Activated CD8-positive, alpha-beta memory T cell treated with anti-CD3 and anti-CD28 coated beads, Interleukin-2, amount 50 U/mL, for 1 hour (primary cell): ENCODE measurements around the gene STXBP2.

ENCODE experiments used
- DNase-seq: peaks from one replicate; pipeline ENCODE4 v3.0.0-alpha.2; 2020; ENCODE audit errors: extremely low read depth

STXBP2 gene

GRCh38 chr19:7679771-7680605 lies 43.1 kb downstream of the STXBP2 start:
- no peak for DNase-seq

DNA sequence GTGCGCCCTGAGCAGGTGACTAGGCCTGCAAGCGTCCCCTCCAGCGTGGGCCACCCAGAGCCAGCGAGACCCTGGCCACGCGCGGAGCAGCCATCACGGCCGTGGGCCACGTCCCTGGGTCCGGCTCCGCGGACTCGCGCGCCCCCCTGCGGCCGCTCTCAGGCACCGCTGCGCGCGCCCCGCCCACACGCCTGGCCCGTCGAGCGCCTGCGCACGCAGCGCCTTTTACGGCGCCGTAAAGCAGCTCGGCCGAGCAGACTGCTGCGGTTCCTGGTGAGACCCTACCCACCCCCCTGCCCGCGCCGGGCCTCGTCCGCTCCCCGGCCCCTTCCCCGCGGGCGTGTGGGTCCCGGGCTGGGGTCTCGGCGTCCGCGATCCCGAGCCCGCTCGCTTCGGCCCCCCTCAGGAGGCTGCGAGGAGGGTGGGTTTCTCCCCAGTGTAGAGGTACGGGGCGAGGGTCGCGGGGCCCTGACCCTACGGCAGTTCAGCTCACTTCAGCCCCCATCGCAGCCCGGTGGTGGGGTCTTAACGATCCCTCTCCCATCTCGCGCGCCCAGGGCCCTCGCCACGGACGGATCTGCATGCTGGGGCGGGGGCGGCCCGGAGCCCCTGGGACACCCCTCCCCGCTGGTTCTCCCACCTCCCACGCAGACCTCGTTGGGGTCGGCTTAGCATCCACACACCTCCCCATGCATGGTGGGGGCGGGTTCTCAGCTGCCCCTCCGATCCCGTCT lies 43.9 kb downstream of the STXBP2 start, which contains the start of gene TRAPPC5:
Gene TRAPPC5, plus strand, starts transcription at position 228 of the 734 bp plus-strand sequence. CDS start 1,421 bp downstream, outside the sequence.
- peak; percentile 43 for DNase-seq

DNA sequence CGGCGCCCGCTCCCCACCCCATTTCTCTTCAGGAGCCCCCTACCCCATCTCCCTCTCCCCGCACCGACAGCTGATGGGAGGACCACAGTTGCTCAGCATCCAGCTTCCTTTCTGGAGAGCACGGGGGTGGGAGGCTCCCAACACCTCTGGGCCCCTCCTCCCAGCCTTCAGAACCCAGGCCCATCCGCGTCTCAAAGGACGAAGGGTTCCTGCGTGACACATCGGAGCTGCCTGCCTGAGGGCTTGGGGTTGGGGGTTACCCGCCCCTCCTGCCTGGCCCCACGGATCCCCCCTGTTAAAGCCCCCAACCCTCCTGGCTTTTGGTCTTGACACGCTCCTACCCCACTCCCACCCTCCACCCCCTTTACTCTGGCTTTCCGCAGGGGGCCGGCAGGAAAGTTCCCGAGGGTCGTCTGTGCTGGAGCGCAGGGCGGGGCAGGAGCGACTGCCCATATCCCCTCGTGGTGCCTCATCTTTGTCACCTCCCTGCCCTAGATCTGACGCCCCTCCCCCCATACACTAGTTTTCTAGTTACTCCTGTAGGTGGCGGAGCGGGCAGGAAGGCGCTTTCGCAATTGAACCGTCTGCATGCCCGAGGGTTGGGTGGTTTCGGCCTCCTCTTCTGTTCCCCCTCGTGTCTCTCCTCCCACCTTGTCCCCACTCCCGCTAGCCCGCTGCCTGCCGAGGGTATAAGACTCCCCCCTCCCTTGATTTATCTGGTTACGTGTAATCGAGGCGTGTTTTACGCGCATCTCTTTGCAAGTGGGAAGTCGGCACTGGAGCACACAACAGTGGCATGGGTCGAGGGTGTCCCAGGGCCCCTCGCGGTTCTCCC lies 44.6 kb downstream of the STXBP2 start:
- peak; percentile 81 for DNase-seq

DNA sequence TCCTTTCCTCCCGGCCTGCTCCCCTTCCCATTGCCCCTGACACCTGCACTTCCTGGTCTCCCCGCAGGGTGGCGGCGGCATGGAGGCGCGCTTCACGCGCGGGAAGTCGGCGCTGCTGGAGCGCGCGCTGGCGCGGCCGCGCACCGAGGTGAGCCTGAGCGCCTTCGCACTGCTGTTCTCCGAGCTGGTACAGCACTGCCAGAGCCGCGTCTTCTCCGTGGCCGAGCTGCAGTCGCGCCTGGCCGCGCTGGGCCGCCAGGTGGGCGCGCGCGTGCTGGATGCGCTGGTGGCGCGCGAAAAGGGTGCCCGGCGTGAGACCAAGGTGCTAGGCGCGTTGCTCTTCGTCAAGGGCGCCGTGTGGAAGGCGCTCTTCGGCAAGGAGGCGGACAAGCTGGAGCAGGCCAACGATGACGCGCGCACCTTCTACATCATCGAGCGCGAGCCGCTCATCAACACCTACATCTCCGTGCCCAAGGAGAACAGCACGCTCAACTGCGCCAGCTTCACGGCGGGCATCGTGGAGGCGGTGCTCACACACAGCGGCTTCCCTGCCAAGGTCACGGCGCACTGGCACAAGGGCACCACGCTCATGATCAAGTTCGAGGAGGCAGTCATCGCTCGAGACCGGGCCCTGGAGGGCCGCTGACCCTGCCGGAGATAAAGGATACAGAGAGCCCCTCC lies 45.4 kb downstream of the STXBP2 start:
- DNase-seq, result no peak

GRCh38 chr19:7685546-7686445 lies 48.9 kb downstream of the STXBP2 start:
- no peak for DNase-seq

DNA sequence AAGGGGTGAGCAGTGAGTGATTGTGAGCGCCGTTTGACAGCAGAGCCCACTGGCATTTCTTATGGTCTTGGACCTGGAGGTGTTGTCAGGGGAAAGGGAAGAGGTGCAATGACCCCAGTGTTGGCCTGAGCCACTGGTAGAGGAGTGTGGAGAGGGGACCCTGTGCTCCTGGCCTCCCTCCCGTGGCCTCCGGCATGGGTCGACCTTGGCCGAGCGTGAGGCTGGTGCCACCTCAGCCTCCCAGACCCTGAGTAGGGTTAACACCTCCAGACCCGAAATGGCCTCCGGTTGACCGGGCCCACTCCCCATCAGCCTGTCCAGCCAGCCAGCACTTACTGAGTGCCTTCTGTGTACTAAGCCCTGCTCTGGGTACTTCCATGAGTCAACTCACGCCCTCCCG lies 50.3 kb downstream of the STXBP2 start:
- DNase-seq, result no peak

DNA sequence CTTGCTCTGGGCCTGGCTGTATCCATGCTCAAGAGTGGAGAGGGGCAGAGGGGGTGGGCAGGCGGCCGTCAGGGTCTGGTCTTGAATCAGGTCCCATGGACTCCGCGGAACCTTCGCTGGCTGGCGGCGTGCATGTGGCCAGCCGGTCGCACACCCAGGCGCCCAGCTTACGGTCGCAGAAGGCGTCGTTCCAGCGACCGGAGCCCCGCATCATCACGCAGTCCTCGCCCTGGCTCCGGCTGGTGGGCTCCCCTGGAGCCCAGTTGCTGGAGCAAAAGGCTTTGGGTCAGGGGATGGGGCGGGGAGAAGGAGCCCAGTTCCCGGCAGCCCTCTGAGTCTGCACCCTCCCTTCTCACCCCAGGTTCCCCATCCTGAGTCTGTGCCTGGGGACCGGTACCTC lies 52.3 kb downstream of the STXBP2 start:
- DNase-seq, result no peak

- no peak for DNase-seq
These were observed 53.9 kb downstream of the STXBP2 start for GRCh38 chr19:7690779-7691258.

DNA sequence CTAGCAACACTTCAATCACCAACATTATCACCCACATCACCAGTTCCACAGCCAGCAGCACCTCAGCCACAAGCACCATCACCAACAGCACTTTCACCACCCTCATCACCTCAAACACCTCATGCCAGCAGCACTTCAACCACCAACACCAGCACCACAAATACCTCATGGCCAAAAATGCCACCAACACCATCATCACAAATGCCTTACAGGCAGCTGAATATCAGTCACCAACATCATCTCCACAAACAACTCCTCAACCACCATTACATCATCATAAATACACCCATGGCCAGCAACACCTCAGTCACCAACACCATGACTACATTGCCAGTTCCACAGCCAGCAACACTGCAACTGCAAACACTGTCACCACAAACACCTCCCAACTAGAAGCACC lies 54.6 kb downstream of the STXBP2 start:
- DNase-seq, result no peak

GRCh38 chr19:7692417-7693088 lies 55.6 kb downstream of the STXBP2 start:
- no peak for DNase-seq

GRCh38 chr19:7694499-7694898 lies 57.6 kb downstream of the STXBP2 start:
- DNase-seq, result no peak
